ENCODE data around the gene SLC16A5. TPM values are rescaled to one million over a fixed set of nuclear protein-coding genes. Genes with fewer than 3 reads are reported as not detected.

SLC16A5 gene
- total RNA-seq, 4 donors from 2014 or later: 59.1 to 93.3 (median 61.4) TPM

GRCh38 chr17:75078284-75079022 lies 9.3 kb upstream of the SLC16A5 start:
- Histone ChIP-seq H3K9me3 (no peaks in the 10 kb centered on the region), H3K4me3 (no peak overlapping the region), H3K27ac (no peak overlapping the region), H3K27me3 (no peaks in the 10 kb centered on the region), H3K4me1 (peaks cover 40% of the 10 kb centered on the region), H3K36me3 (no peaks in the 10 kb centered on the region)
- no peak for DNase-seq (ENCODE audit: low spot score in 2 of 2)
- 39% methylated on average over 12 of the region's 17 CpGs for WGBS
- TF ChIP-seq POLR2A (IDR thresholded peaks at IDR 0.05) (no peak), EP300 (IDR thresholded peaks at IDR 0.05) (no peak), POLR2AphosphoS5 (IDR thresholded peaks at IDR 0.05) (no peak)
- TF ChIP-seq, protein P1, sequence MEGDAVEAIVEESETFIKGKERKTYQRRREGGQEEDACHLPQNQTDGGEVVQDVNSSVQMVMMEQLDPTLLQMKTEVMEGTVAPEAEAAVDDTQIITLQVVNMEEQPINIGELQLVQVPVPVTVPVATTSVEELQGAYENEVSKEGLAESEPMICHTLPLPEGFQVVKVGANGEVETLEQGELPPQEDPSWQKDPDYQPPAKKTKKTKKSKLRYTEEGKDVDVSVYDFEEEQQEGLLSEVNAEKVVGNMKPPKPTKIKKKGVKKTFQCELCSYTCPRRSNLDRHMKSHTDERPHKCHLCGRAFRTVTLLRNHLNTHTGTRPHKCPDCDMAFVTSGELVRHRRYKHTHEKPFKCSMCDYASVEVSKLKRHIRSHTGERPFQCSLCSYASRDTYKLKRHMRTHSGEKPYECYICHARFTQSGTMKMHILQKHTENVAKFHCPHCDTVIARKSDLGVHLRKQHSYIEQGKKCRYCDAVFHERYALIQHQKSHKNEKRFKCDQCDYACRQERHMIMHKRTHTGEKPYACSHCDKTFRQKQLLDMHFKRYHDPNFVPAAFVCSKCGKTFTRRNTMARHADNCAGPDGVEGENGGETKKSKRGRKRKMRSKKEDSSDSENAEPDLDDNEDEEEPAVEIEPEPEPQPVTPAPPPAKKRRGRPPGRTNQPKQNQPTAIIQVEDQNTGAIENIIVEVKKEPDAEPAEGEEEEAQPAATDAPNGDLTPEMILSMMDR (IDR thresholded peaks at IDR 0.05): no peak

DNA sequence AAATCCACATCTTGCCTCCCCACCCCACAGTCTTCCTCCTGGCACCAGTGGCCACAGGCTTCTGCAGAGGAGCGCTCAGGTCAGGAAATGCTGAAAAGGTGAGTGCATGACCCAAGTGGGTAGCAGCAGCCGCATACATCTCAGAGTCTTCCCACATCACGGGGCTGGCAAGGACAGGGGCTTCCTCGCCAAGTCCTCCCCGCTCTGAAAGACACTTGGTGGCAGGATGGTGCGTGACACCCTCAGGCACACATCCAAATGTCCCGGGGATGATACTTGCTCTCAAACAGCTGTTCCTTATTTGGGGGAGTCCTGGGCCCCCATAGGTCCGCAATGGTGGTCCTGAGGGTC lies 8.8 kb upstream of the SLC16A5 start:
- Histone ChIP-seq H3K9me3 (no peaks in the 10 kb centered on the region), H3K36me3 (no peaks in the 10 kb centered on the region), H3K4me1 (peaks cover 34% of the 10 kb centered on the region), H3K27me3 (no peaks in the 10 kb centered on the region), H3K4me3 (no peak overlapping the region), H3K27ac (no peak overlapping the region)
- 50% methylated on average over 7 of the region's 8 CpGs for WGBS
- TF ChIP-seq EP300 (IDR thresholded peaks at IDR 0.05) (no peak), POLR2A (IDR thresholded peaks at IDR 0.05) (no peak), POLR2AphosphoS5 (IDR thresholded peaks at IDR 0.05) (no peak)
- TF ChIP-seq, protein P1 (IDR thresholded peaks at IDR 0.05): no peak
- DNase-seq (ENCODE audit: low spot score in 2 of 2): no peak

- Histone ChIP-seq H3K4me1 (peaks cover 33% of the 10 kb centered on the region), H3K9me3 (no peaks in the 10 kb centered on the region), H3K27ac (no peak overlapping the region), H3K4me3 (no peak overlapping the region), H3K36me3 (no peaks in the 10 kb centered on the region), H3K27me3 (no peaks in the 10 kb centered on the region)
- DNase-seq (ENCODE audit: low spot score in 2 of 2): no peak
- WGBS: 83% methylated on average over 13 of the region's 13 CpGs
- TF ChIP-seq EP300 (IDR thresholded peaks at IDR 0.05) (no peak), POLR2AphosphoS5 (IDR thresholded peaks at IDR 0.05) (no peak), POLR2A (IDR thresholded peaks at IDR 0.05) (no peak)
- TF ChIP-seq, protein P1 (IDR thresholded peaks at IDR 0.05): no peak
Measured at GRCh38 chr17:75081611-75082540, 5.9 kb upstream of the SLC16A5 start.

DNA sequence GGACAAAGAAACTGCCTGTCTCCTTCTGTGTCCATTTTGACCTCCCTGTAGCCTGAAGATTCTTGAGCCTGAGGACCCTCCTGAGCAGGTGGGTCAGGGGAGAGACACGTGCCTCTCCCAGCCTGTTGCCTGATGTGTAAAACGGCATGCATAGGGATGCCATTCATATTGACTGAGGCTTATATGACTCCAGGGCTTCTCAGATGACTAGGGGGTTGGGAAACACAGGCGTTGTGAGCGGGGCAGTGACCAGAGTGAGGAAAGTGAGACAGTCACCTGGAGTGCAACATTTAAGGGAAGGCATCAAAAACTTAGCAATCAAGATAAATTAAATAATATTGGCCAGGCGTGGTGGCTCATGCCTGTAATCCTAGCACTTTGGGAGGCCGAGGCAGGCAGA lies 5.1 kb upstream of the SLC16A5 start:
- TF ChIP-seq, protein P1 (IDR thresholded peaks at IDR 0.05): no peak
- no peak for TF ChIP-seq POLR2A (IDR thresholded peaks at IDR 0.05)
- no peak for TF ChIP-seq EP300 (IDR thresholded peaks at IDR 0.05)
- no peak for TF ChIP-seq POLR2AphosphoS5 (IDR thresholded peaks at IDR 0.05)
- no peak overlapping the region for H3K27ac ChIP-seq
- no peak overlapping the region for H3K4me3 ChIP-seq
- H3K9me3 ChIP-seq: no peaks in the 10 kb centered on the region
- peaks cover 33% of the 10 kb centered on the region for H3K4me1 ChIP-seq
- no peaks in the 10 kb centered on the region for H3K36me3 ChIP-seq
- DNase-seq (ENCODE audit: low spot score in 2 of 2): no peak
- WGBS: 80% methylated on average over 6 of the region's 6 CpGs
- no peaks in the 10 kb centered on the region for H3K27me3 ChIP-seq
